Measurements from ENCODE around the gene ZNF652.

DNA sequence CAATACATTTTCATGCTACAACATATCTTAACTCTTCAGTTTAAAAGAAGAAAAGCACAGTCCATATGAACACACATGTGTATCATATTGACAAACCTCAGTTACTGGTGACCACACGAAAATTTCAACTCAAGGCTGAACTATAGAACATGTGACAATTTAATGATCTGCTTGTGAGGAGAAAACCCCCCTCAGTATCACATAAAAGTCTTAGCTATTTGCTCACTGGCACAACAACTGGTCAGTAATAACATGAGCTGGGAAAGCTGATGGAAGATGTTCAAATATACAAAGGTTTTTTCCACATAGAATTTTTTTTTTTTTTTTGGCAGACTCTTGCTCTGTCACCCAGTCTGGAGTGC is 19.5 kb downstream of the ZNF652 start:
- TF ChIP-seq, protein P1, sequence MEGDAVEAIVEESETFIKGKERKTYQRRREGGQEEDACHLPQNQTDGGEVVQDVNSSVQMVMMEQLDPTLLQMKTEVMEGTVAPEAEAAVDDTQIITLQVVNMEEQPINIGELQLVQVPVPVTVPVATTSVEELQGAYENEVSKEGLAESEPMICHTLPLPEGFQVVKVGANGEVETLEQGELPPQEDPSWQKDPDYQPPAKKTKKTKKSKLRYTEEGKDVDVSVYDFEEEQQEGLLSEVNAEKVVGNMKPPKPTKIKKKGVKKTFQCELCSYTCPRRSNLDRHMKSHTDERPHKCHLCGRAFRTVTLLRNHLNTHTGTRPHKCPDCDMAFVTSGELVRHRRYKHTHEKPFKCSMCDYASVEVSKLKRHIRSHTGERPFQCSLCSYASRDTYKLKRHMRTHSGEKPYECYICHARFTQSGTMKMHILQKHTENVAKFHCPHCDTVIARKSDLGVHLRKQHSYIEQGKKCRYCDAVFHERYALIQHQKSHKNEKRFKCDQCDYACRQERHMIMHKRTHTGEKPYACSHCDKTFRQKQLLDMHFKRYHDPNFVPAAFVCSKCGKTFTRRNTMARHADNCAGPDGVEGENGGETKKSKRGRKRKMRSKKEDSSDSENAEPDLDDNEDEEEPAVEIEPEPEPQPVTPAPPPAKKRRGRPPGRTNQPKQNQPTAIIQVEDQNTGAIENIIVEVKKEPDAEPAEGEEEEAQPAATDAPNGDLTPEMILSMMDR (IDR thresholded peaks at IDR 0.05; ENCODE audit: insufficient read depth, low read length, poor library complexity, severe bottlenecking): no peak
- no peak for TF ChIP-seq EZH2phosphoT487 (conservative IDR thresholded peaks at IDR 0.05; ENCODE audit: low read length)
